ENCODE data around the gene PMFBP1. TPM values are rescaled to one million over a fixed set of nuclear protein-coding genes. Genes with fewer than 3 reads are reported as not detected.

Gene PMFBP1
- total RNA-seq, 1 experiment from 2014 or later: 5.6 TPM

DNA sequence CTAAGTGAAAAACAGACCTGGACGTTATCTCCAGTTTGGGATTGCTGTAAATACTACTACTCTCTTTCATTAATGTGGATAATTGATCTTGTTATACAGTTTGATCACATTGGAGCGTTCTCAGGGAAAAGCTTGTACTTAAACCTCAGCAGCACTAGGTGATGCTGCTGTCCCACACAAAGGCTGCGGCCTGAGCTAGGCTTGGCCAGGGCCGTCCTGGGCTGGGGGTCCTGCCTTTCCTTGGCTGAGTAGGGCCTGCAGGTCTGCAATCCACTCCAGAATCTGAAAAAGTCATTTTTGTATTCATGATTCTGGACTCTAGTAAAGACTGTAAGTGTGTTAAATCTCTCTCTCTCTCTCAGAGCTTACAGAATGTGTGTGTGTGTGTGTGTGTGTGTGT is 23.7 kb upstream of the PMFBP1 start:
- H3K9me2 ChIP-seq (ENCODE audit: insufficient read depth): no peaks in the 10 kb centered on the region
- RAD21 ChIA-PET (ENCODE audit: low non-redundant PET in 1 of 2, low total read pairs in 2 of 2, uncharacterized antibody in 2 of 2, unreplicated experiment in 2 of 2): no interaction called here
- DNase-seq (ENCODE audit: low read depth, low spot score): no peak
- H3K4me3 ChIP-seq (replicated peaks in 1 of 2; ENCODE audit: low read depth in 1 of 2, low read length in 2 of 2): no peak overlapping the region
- H3K4me2 ChIP-seq (ENCODE audit: low read length): no peak overlapping the region
- intact Hi-C loops (cut with micrococcal nuclease): no loop called here
- H3K27ac ChIP-seq (ENCODE audit: low read depth, low read length): no peak overlapping the region
- no peak overlapping the region for H3K9ac ChIP-seq (ENCODE audit: low read length)
- no peaks in the 10 kb centered on the region for H3K9me3 ChIP-seq (ENCODE audit: control insufficient read depth in 1 of 2, insufficient read depth in 1 of 2, low read depth in 1 of 2, low read length in 2 of 2)
- no peaks in the 10 kb centered on the region for H3K79me2 ChIP-seq (ENCODE audit: insufficient read depth, low read length)
- TF ChIP-seq, protein P1, sequence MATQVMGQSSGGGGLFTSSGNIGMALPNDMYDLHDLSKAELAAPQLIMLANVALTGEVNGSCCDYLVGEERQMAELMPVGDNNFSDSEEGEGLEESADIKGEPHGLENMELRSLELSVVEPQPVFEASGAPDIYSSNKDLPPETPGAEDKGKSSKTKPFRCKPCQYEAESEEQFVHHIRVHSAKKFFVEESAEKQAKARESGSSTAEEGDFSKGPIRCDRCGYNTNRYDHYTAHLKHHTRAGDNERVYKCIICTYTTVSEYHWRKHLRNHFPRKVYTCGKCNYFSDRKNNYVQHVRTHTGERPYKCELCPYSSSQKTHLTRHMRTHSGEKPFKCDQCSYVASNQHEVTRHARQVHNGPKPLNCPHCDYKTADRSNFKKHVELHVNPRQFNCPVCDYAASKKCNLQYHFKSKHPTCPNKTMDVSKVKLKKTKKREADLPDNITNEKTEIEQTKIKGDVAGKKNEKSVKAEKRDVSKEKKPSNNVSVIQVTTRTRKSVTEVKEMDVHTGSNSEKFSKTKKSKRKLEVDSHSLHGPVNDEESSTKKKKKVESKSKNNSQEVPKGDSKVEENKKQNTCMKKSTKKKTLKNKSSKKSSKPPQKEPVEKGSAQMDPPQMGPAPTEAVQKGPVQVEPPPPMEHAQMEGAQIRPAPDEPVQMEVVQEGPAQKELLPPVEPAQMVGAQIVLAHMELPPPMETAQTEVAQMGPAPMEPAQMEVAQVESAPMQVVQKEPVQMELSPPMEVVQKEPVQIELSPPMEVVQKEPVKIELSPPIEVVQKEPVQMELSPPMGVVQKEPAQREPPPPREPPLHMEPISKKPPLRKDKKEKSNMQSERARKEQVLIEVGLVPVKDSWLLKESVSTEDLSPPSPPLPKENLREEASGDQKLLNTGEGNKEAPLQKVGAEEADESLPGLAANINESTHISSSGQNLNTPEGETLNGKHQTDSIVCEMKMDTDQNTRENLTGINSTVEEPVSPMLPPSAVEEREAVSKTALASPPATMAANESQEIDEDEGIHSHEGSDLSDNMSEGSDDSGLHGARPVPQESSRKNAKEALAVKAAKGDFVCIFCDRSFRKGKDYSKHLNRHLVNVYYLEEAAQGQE (IDR thresholded peaks at IDR 0.05; ENCODE audit: low read depth): no peak
- TF ChIP-seq ZFX (IDR thresholded peaks at IDR 0.05) (no peak), RAD21 (IDR thresholded peaks at IDR 0.05; ENCODE audit: low read depth) (peak; percentile 34; the same call in 1 of the 2 replicates), POLR2A (IDR thresholded peaks at IDR 0.05; ENCODE audit: borderline replicate concordance, extremely low read depth, insufficient read depth, insufficient read length) (no peak), JUND (IDR thresholded peaks at IDR 0.05) (no peak)
- TF ChIP-seq, protein P2, sequence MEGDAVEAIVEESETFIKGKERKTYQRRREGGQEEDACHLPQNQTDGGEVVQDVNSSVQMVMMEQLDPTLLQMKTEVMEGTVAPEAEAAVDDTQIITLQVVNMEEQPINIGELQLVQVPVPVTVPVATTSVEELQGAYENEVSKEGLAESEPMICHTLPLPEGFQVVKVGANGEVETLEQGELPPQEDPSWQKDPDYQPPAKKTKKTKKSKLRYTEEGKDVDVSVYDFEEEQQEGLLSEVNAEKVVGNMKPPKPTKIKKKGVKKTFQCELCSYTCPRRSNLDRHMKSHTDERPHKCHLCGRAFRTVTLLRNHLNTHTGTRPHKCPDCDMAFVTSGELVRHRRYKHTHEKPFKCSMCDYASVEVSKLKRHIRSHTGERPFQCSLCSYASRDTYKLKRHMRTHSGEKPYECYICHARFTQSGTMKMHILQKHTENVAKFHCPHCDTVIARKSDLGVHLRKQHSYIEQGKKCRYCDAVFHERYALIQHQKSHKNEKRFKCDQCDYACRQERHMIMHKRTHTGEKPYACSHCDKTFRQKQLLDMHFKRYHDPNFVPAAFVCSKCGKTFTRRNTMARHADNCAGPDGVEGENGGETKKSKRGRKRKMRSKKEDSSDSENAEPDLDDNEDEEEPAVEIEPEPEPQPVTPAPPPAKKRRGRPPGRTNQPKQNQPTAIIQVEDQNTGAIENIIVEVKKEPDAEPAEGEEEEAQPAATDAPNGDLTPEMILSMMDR (IDR thresholded peaks at IDR 0.05 in 2 of 3, conservative IDR thresholded peaks at IDR 0.05 in 1 of 3; ENCODE audit: borderline replicate concordance in 1 of 3, insufficient read depth in 1 of 3, low read depth in 2 of 3, low read length in 2 of 3): peak in 1 of 3 experiments; percentile 22; a peak in 1 of 6 replicates
- CTCF ChIA-PET: no interaction called here
- BruUV-seq (replicated peaks): no TSS peak
- ATAC-seq: no peak; the same call in 1 of the 2 replicates
- H3K27me3 ChIP-seq (ENCODE audit: insufficient read depth, low read length): no peaks in the 10 kb centered on the region
- H2AFZ ChIP-seq (ENCODE audit: low read depth, low read length, poor library complexity, severe bottlenecking): no peak overlapping the region
- H3K36me3 ChIP-seq (ENCODE audit: control insufficient read depth in 1 of 2, insufficient read depth in 2 of 2, low read length in 2 of 2): no peaks in the 10 kb centered on the region
- no peaks in the 10 kb centered on the region for H3K4me1 ChIP-seq (ENCODE audit: control insufficient read depth in 1 of 2, insufficient read depth in 2 of 2, low read length in 2 of 2)
- no peaks in the 10 kb centered on the region for H4K20me1 ChIP-seq (ENCODE audit: insufficient read depth)
- POLR2A ChIA-PET: interaction anchor here (0.7 kb wide), 1 partner anchor 286 kb away, joined by 3 read pairs; no protein-coding TSS in a partner anchor

All from HCT116 (cell line).